ENCODE measurements around the gene NOS1AP.

NOS1AP gene

GRCh38 chr1:162297208-162297607 is 227.7 kb downstream of the NOS1AP start:
- peaks cover 4% of the 10 kb centered on the region for H3K4me1 ChIP-seq (ENCODE audit: insufficient read depth, low read length)
- no peak overlapping the region for H3K4me3 ChIP-seq (ENCODE audit: low read depth in 1 of 2, low read length in 2 of 2)
- H3K9me3 ChIP-seq (ENCODE audit: low read length), result no peaks in the 10 kb centered on the region
- no peak overlapping the region for H3K9ac ChIP-seq (ENCODE audit: low read length)
- H3K27ac ChIP-seq (ENCODE audit: low read depth, low read length), result no peak overlapping the region
- no peaks in the 10 kb centered on the region for H3K27me3 ChIP-seq (ENCODE audit: control insufficient read depth in 1 of 2, insufficient read depth in 2 of 2, low read length in 2 of 2)
- H3K36me3 ChIP-seq (ENCODE audit: insufficient read depth, low read length), result no peaks in the 10 kb centered on the region

- Histone ChIP-seq H3K4me1 (ENCODE audit: insufficient read depth, low read length) (peaks cover 4% of the 10 kb centered on the region), H3K36me3 (ENCODE audit: insufficient read depth, low read length) (no peaks in the 10 kb centered on the region), H3K9ac (ENCODE audit: low read length) (no peak overlapping the region), H3K9me3 (ENCODE audit: low read length) (no peaks in the 10 kb centered on the region), H3K4me3 (ENCODE audit: low read depth in 1 of 2, low read length in 2 of 2) (no peak overlapping the region), H3K27me3 (ENCODE audit: control insufficient read depth in 1 of 2, insufficient read depth in 2 of 2, low read length in 2 of 2) (no peaks in the 10 kb centered on the region), H3K27ac (ENCODE audit: low read depth, low read length) (no peak overlapping the region)
Measured at GRCh38 chr1:162298266-162298665, 228.8 kb downstream of the NOS1AP start.

GRCh38 chr1:162299018-162299417 is 229.5 kb downstream of the NOS1AP start:
- no peaks in the 10 kb centered on the region for H3K27me3 ChIP-seq (ENCODE audit: control insufficient read depth in 1 of 2, insufficient read depth in 2 of 2, low read length in 2 of 2)
- no peaks in the 10 kb centered on the region for H3K36me3 ChIP-seq (ENCODE audit: insufficient read depth, low read length)
- no peak overlapping the region for H3K27ac ChIP-seq (ENCODE audit: low read depth, low read length)
- H3K9me3 ChIP-seq (ENCODE audit: low read length), result no peaks in the 10 kb centered on the region
- no peak overlapping the region for H3K9ac ChIP-seq (ENCODE audit: low read length)
- H3K4me3 ChIP-seq (ENCODE audit: low read depth in 1 of 2, low read length in 2 of 2), result no peak overlapping the region
- peaks cover 4% of the 10 kb centered on the region for H3K4me1 ChIP-seq (ENCODE audit: insufficient read depth, low read length)

GRCh38 chr1:162300057-162300917 is 230.8 kb downstream of the NOS1AP start:
- Histone ChIP-seq H3K4me3 (ENCODE audit: low read depth in 1 of 2, low read length in 2 of 2) (no peak overlapping the region), H3K36me3 (ENCODE audit: insufficient read depth, low read length) (no peaks in the 10 kb centered on the region), H3K9ac (ENCODE audit: low read length) (no peak overlapping the region), H3K27me3 (ENCODE audit: control insufficient read depth in 1 of 2, insufficient read depth in 2 of 2, low read length in 2 of 2) (no peaks in the 10 kb centered on the region), H3K4me1 (ENCODE audit: insufficient read depth, low read length) (peaks cover 4% of the 10 kb centered on the region), H3K27ac (ENCODE audit: low read depth, low read length) (no peak overlapping the region), H3K9me3 (ENCODE audit: low read length) (no peaks in the 10 kb centered on the region)

- Histone ChIP-seq H3K9ac (ENCODE audit: low read length) (no peak overlapping the region), H3K4me3 (ENCODE audit: low read depth in 1 of 2, low read length in 2 of 2) (no peak overlapping the region)
Measured at GRCh38 chr1:162301696-162302095, 232.2 kb downstream of the NOS1AP start.

GRCh38 chr1:162302306-162303003 is 233.0 kb downstream of the NOS1AP start:
- Histone ChIP-seq H3K27me3 (ENCODE audit: control insufficient read depth in 1 of 2, insufficient read depth in 2 of 2, low read length in 2 of 2) (no peaks in the 10 kb centered on the region), H3K27ac (ENCODE audit: low read depth, low read length) (no peak overlapping the region), H3K9me3 (ENCODE audit: low read length) (no peaks in the 10 kb centered on the region), H3K4me3 (ENCODE audit: low read depth in 1 of 2, low read length in 2 of 2) (no peak overlapping the region), H3K9ac (ENCODE audit: low read length) (no peak overlapping the region), H3K4me1 (ENCODE audit: insufficient read depth, low read length) (peaks cover 4% of the 10 kb centered on the region), H3K36me3 (ENCODE audit: insufficient read depth, low read length) (no peaks in the 10 kb centered on the region)

More at GRCh38 chr1:162301696-162302095, 232.2 kb downstream of the NOS1AP start:
- peaks cover 4% of the 10 kb centered on the region for H3K4me1 ChIP-seq (ENCODE audit: insufficient read depth, low read length)
- H3K27me3 ChIP-seq (ENCODE audit: control insufficient read depth in 1 of 2, insufficient read depth in 2 of 2, low read length in 2 of 2), result no peaks in the 10 kb centered on the region
- no peak overlapping the region for H3K27ac ChIP-seq (ENCODE audit: low read depth, low read length)
- no peaks in the 10 kb centered on the region for H3K36me3 ChIP-seq (ENCODE audit: insufficient read depth, low read length)
- no peaks in the 10 kb centered on the region for H3K9me3 ChIP-seq (ENCODE audit: low read length)

- H3K4me1 ChIP-seq (ENCODE audit: insufficient read depth, low read length), result peaks cover 4% of the 10 kb centered on the region
- H3K27ac ChIP-seq (ENCODE audit: low read depth, low read length), result no peak overlapping the region
- no peaks in the 10 kb centered on the region for H3K9me3 ChIP-seq (ENCODE audit: low read length)
- H3K4me3 ChIP-seq (ENCODE audit: low read depth in 1 of 2, low read length in 2 of 2), result no peak overlapping the region
- H3K36me3 ChIP-seq (ENCODE audit: insufficient read depth, low read length), result no peaks in the 10 kb centered on the region
- H3K27me3 ChIP-seq (ENCODE audit: control insufficient read depth in 1 of 2, insufficient read depth in 2 of 2, low read length in 2 of 2), result no peaks in the 10 kb centered on the region
- H3K9ac ChIP-seq (ENCODE audit: low read length), result no peak overlapping the region
Measured at GRCh38 chr1:162303004-162303344, 233.5 kb downstream of the NOS1AP start.

- Histone ChIP-seq H3K9me3 (ENCODE audit: low read length) (no peaks in the 10 kb centered on the region), H3K27ac (ENCODE audit: low read depth, low read length) (no peak overlapping the region), H3K27me3 (ENCODE audit: control insufficient read depth in 1 of 2, insufficient read depth in 2 of 2, low read length in 2 of 2) (no peaks in the 10 kb centered on the region), H3K4me3 (ENCODE audit: low read depth in 1 of 2, low read length in 2 of 2) (no peak overlapping the region), H3K4me1 (ENCODE audit: insufficient read depth, low read length) (peaks cover 2% of the 10 kb centered on the region), H3K36me3 (ENCODE audit: insufficient read depth, low read length) (no peaks in the 10 kb centered on the region), H3K9ac (ENCODE audit: low read length) (no peak overlapping the region)
Measured at GRCh38 chr1:162304736-162305135, 235.2 kb downstream of the NOS1AP start.

- no peaks in the 10 kb centered on the region for H3K36me3 ChIP-seq (ENCODE audit: insufficient read depth, low read length)
- H3K4me3 ChIP-seq (ENCODE audit: low read depth in 1 of 2, low read length in 2 of 2), result no peak overlapping the region
- H3K27me3 ChIP-seq (ENCODE audit: control insufficient read depth in 1 of 2, insufficient read depth in 2 of 2, low read length in 2 of 2), result no peaks in the 10 kb centered on the region
- no peaks in the 10 kb centered on the region for H3K9me3 ChIP-seq (ENCODE audit: low read length)
- H3K9ac ChIP-seq (ENCODE audit: low read length), result no peak overlapping the region
- H3K4me1 ChIP-seq (ENCODE audit: insufficient read depth, low read length), result no peaks in the 10 kb centered on the region
- H3K27ac ChIP-seq (ENCODE audit: low read depth, low read length), result no peak overlapping the region
Measured at GRCh38 chr1:162305969-162306368, 236.5 kb downstream of the NOS1AP start.

- H3K4me3 ChIP-seq (ENCODE audit: low read depth in 1 of 2, low read length in 2 of 2), result no peak overlapping the region
- H3K4me1 ChIP-seq (ENCODE audit: insufficient read depth, low read length), result no peaks in the 10 kb centered on the region
- no peaks in the 10 kb centered on the region for H3K36me3 ChIP-seq (ENCODE audit: insufficient read depth, low read length)
- no peaks in the 10 kb centered on the region for H3K27me3 ChIP-seq (ENCODE audit: control insufficient read depth in 1 of 2, insufficient read depth in 2 of 2, low read length in 2 of 2)
- H3K9me3 ChIP-seq (ENCODE audit: low read length), result no peaks in the 10 kb centered on the region
- no peak overlapping the region for H3K27ac ChIP-seq (ENCODE audit: low read depth, low read length)
- no peak overlapping the region for H3K9ac ChIP-seq (ENCODE audit: low read length)
Measured at GRCh38 chr1:162310337-162310736, 240.8 kb downstream of the NOS1AP start.

GRCh38 chr1:162314206-162314605 is 244.7 kb downstream of the NOS1AP start:
- no peak overlapping the region for H3K4me3 ChIP-seq (ENCODE audit: low read depth in 1 of 2, low read length in 2 of 2)
- H3K27me3 ChIP-seq (ENCODE audit: control insufficient read depth in 1 of 2, insufficient read depth in 2 of 2, low read length in 2 of 2), result no peaks in the 10 kb centered on the region
- H3K36me3 ChIP-seq (ENCODE audit: insufficient read depth, low read length), result no peaks in the 10 kb centered on the region
- H3K9ac ChIP-seq (ENCODE audit: low read length), result no peak overlapping the region
- no peak overlapping the region for H3K27ac ChIP-seq (ENCODE audit: low read depth, low read length)
- no peaks in the 10 kb centered on the region for H3K4me1 ChIP-seq (ENCODE audit: insufficient read depth, low read length)
- H3K9me3 ChIP-seq (ENCODE audit: low read length), result no peaks in the 10 kb centered on the region
